GM12891 (cell line): ENCODE data around the gene DOC2A.

Experiments
- DNase-seq: peaks from one replicate; pipeline ENCODE4 v3.0.0; 2011; ENCODE audit warnings: low spot score; ENCODE audit not compliant: insufficient read length
- FAIRE-seq: peaks from 2 replicates; lab custom pipeline; 2011; peaks lifted over from hg19 to GRCh38; lab: Jason Lieb, UNC
- PAX5 ChIP-seq: IDR thresholded peaks from 2 replicates; pipeline ENCODE4 v1.6.1; 2011; ENCODE audit warnings: low read length, moderate library complexity, mild to moderate bottlenecking; ENCODE audit not compliant: insufficient read depth, severe bottlenecking
- POLR2A ChIP-seq: IDR thresholded peaks from 2 replicates; pipeline ENCODE4 v1.6.1; 2011; ENCODE audit warnings: low read depth, low read length, control low read depth
- POLR2AphosphoS5 ChIP-seq: IDR thresholded peaks from 2 replicates; pipeline ENCODE4 v1.6.1; 2011; ENCODE audit warnings: low read depth, low read length, control low read depth
- POU2F2 ChIP-seq: IDR thresholded peaks from 2 replicates; pipeline ENCODE4 v1.6.1; 2011; ENCODE audit warnings: low read depth, mild to moderate bottlenecking, control low read depth, low read length, moderate library complexity
- SPI1 ChIP-seq: IDR thresholded peaks from 2 replicates; pipeline ENCODE4 v1.6.1; 2011; ENCODE audit warnings: low read depth, low read length, control low read depth
- TAF1 ChIP-seq: IDR thresholded peaks from 2 replicates; pipeline ENCODE4 v1.6.1; 2011; ENCODE audit warnings: low read depth, low read length, control low read depth

Gene DOC2A

DNA sequence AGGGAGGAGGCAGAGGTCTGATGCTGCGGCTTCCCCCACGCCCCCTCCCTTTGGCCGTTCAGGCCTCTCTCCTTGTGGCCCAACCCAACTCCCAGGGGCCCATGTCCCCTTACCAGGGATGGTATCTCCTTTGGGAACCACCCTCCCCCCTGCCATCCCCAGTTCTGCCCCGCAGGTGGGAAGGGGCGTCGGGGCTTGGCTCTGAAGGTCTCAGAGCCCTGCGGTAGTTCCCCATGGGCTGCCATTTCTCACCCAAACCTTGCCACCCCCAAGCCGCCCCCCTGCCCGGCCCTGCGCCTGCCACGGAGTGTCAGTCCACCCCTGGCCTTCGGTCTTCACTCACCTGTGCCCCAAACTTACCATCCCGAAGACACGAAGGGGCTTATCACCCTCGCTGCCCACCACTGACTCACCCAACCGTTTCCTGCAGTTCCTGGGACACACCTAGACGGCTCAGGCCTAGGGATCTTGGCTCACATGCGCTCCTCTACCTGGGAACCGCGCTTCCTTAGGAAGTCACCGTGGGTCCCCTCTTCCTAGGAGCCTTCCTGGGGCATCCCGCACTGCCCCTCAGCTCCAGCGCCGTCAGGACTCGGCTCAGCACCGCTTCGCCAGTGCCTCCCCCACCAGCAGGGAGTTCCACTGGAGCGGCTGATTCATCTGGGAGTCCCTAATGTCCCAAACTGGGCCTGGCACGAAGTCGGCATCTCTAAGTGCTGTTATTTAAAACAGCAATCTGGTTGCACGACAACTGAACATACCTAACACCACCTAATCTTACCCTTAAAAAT, 1.1 kb upstream of the DOC2A start:
- no peak for DNase-seq

GRCh38 chr16:30009990-30010843, 610 bp downstream of the DOC2A start:
- TF ChIP-seq TAF1 (no peak), PAX5 (no peak), SPI1 (no peak), POLR2A (no peak), POU2F2 (no peak), POLR2AphosphoS5 (no peak)
- DNase-seq (no peak), FAIRE-seq (no peak)

More for the DNA sequence above, 1.1 kb upstream of the DOC2A start:
- TF ChIP-seq POLR2A (no peak), PAX5 (no peak), TAF1 (no peak), POLR2AphosphoS5 (no peak), POU2F2 (no peak), SPI1 (no peak)
- FAIRE-seq: no peak

DNA sequence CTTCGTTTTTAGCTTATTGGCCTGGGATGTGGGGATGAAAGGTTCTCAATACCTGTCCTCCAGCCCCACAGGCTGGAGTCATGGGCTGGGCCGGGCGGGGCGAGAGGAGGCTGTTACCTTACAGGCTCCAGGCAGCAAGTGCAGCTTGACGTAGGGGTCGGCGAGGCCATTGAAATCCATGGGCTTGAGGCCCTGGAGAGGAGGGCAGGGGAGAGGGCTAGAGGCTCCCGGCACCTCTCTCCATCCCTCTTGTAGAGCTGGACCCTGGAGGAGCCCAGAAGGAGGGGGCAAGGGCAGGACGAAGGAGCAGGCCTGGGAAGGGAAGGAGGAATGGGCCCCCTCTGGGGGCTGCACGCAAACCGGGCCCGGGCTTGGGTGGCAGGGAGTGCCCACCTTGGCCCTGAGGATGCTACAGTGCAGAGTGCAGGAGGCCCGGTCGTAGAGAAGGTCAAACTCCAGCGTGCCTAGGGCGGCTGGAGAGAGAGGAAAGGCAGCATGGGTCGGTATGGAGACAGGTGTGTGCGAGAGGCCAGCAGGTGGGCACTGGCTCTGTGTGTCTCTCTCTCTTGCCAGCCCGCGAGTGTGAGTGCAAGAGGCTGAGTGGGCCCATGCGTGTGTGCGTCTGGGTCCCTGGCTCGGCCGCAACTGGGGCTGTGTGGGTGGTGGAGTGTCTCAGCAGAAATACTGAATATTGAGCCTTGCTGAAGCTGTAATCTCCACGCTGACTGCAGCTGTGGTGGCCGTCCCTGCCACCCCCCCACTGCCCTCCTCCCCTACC, 1.6 kb downstream of the DOC2A start:
- FAIRE-seq (no peak), DNase-seq (peak; percentile 39)
- TF ChIP-seq POLR2A: no peak
- TF ChIP-seq POLR2AphosphoS5: no peak
- TF ChIP-seq POU2F2: no peak
- no peak for TF ChIP-seq TAF1
- no peak for TF ChIP-seq SPI1
- no peak for TF ChIP-seq PAX5

DNA sequence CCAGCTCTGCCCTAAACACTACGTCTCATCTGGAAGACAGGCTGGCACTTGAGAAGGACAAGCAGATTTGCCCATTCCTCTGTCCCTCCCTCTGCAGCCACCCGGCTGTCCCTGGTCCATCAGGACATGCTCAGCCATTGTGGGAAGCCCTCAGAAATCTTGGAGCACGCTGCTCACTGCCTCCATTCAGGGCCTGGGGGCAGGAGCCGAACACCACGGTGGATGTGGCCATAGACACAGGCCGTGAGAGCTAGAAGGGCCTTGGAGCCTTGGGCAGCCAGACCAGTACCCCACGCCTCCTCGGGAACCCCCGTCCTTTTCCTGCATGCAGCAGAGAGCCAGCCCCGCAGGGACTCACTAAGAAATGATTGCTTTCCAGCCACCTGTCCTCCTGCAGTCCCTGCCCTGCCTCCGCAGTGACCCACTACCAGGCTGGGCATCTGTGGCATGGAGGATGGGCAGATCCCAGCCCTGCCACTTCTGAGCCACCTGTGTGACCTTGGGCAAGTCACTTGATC, 3.4 kb downstream of the DOC2A start:
- no peak for FAIRE-seq
- TF ChIP-seq SPI1: no peak
- TF ChIP-seq TAF1: no peak
- no peak for TF ChIP-seq POLR2A
- no peak for TF ChIP-seq PAX5
- no peak for TF ChIP-seq POLR2AphosphoS5
- TF ChIP-seq POU2F2: no peak
- no peak for DNase-seq

- FAIRE-seq (no peak), DNase-seq (no peak)
- TF ChIP-seq POU2F2 (no peak), POLR2AphosphoS5 (0 out of 2 replicates have a peak, but pooled peaks have one; percentile 7)
Measured at GRCh38 chr16:30006659-30007377, 4.0 kb downstream of the DOC2A start.

GRCh38 chr16:30006095-30006473, 4.7 kb downstream of the DOC2A start:
- FAIRE-seq: no peak
- TF ChIP-seq POU2F2 (no peak), PAX5 (no peak), POLR2AphosphoS5 (no peak), TAF1 (no peak), SPI1 (no peak), POLR2A (no peak)
- no peak for DNase-seq

- no peak for TF ChIP-seq PAX5
- no peak for TF ChIP-seq SPI1
- TF ChIP-seq POU2F2: no peak
- no peak for TF ChIP-seq POLR2A
- no peak for TF ChIP-seq POLR2AphosphoS5
- TF ChIP-seq TAF1: no peak
- peak; percentile 87 for DNase-seq
- no peak for FAIRE-seq
Measured at GRCh38 chr16:30005341-30006094, 5.3 kb downstream of the DOC2A start.
